HG03469 (cell line): Measurements from ENCODE around the gene ALG12.
A peak's percentile ranks its signal among the peaks of the same experiment; 100 is the strongest.
"Not testable (repeated sequence)": the region's sequence is repeated elsewhere in the genome, so short reads cannot be mapped to it uniquely, and the experiment has no call there.

ENCODE experiments used
- ATAC-seq: cut with Tn5 transposase; IDR thresholded peaks from one replicate; pipeline ENCODE4 v1.9.1; 2021; ENCODE audit warnings: mild to moderate bottlenecking, moderate library complexity, moderate number of reproducible peaks; ENCODE audit not compliant: unreplicated experiment

ALG12 gene

DNA sequence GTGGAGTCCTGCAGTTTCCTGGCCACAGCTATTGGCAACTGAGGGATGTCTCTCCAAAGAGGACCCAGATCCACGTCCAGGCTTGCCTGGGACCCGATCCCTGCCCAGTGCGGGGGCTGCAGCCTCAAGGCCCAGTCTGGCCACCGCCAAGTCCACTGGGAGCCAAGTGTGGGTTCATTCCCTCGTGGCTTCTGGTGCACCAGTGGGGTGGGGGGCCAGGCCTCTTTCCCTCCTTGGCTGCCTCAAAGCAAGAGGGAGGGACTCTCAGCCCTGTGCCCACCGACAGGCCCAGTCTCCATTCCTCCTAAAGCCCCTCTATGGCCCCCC lies 29.0 kb upstream of the ALG12 start:
- ATAC-seq, result no peak

DNA sequence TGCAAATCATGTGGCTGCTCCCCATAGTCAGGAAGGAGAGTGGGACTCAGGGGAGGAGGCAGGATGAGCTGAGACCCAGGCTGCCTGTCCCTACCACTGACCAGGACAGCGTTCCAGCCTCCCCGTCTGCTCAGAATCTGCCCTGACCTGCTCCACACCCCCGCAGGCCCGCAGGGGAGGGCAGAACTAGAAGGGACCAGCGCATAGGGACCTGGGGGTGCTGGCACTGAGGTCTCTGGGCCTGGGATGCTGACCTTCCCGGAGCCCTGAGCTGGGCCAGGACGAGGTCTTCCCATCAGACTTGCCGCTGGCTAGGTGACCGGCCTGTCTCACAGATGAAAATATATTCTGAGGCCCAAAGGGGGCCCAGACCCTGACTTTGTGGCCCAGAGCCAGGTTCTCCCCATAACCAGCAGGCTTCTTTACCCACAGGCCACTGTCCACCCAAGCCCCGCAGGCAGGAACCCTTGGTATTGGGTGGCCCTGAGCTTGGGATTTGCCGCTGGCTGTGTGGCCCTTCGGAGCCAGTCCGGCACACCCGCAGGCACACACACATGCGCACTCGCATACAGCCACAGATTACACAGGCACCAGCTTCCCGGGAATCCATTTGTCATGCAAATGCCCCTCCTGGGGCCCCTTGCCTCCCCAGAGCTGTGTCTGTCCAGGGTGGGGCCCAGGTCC lies 28.5 kb upstream of the ALG12 start:
- ATAC-seq, result no peak

DNA sequence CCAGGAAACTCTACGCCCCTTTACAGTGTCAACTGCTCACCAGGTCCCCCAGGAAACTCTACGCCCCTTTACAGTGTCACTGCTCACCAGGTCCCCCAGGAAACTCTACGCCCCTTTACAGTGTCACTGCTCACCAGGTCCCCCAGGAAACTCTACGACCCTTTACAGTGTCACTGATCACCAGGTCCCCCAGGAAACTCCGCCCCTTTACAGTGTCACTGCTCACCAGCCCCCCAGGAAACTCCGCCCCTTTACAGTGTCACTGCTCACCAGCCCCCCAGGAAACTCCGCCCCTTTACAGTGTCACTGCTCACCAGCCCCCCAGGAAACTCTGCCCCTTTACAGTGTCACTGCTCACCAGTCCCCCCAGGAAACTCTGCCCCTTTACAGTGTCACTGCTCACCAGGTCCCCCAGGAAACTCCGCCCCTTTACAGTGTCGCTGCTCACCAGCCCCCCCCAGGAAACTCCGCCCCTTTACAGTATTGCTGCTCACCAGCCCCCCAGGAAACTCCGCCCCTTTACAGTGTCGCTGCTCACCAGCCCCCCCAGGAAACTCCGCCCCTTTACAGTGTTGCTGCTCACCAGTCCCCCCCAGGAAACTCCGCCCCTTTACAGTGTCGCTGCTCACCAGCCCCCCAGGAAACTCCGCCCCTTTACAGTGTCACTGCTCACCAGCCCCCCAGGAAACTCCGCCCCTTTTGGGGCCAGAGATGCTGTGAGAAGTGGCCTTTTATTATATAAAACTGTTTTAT lies 27.0 kb upstream of the ALG12 start:
- ATAC-seq, result not testable (repeated sequence)

DNA sequence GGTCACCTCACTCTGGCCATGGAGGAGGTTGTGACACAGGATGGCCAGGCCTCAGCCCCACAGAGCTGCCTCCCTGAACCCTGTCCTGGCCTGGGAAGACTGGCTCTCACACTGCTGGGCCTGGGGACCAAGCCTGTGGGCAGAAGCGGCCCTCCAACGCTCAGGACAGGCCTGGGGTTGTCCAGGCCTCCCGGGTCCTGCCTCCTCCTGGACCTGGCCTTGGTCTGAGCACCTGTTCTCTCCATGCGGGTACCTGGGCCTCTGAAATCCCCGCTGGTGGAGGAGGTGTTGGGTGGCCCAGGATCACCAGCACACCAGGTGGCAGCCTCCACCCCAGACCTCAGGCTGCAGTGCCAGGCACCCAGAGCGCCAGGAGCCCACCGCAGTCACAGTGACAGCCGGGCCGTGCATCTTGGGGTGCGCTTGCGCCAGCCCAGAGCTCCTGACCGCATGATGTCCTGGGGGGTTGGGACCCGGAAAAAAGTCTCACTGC lies 26.2 kb upstream of the ALG12 start:
- no peak for ATAC-seq

DNA sequence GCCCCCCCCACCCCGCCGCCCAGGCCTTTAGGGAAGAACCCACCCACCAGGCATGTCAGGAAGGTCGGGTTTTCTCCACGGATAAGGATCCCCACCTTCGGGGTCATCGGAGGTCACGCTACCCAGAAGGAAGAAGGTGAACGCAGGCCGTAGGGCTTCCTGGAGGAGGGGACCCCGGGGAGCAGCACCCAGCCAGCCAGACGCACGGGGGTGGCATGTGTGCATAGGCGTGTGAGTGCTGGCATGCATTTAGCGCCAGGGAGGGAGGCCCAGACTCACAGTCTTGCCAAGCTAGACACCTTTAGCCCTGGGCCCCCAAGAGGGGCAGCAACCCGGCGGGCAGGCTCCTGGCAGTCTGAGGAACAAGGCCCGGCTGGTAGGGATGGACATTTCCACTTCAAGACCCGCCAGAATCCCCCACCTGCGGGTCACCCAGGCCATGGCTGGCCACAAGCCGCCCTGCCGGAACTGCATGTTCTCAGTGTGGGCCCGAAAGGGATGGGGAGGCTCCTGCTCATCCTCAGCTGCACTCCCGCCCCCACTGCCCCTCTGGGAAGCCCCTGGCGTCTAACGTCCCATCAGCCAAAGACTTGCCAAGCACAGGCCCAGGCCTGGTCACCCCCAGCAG lies 25.6 kb upstream of the ALG12 start:
- no peak for ATAC-seq

DNA sequence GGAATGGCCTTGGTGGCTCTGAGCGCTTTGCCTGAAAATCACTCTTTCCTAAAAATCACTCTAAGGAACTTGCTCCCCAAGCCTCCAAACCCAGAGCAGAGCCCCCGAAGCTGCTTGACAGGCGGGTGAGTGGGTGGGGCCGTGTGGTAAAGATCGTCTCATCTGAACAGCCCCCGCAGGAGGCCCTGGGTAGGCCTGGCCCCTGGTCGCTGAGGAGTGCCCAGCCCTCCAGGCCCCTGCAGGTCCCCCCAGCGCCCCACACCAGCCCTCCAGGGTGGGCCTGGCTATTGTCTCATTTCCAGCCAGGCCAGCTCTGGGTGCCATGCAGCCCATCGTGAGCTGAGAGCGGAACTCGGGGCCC lies 25.1 kb upstream of the ALG12 start:
- ATAC-seq, result no peak

DNA sequence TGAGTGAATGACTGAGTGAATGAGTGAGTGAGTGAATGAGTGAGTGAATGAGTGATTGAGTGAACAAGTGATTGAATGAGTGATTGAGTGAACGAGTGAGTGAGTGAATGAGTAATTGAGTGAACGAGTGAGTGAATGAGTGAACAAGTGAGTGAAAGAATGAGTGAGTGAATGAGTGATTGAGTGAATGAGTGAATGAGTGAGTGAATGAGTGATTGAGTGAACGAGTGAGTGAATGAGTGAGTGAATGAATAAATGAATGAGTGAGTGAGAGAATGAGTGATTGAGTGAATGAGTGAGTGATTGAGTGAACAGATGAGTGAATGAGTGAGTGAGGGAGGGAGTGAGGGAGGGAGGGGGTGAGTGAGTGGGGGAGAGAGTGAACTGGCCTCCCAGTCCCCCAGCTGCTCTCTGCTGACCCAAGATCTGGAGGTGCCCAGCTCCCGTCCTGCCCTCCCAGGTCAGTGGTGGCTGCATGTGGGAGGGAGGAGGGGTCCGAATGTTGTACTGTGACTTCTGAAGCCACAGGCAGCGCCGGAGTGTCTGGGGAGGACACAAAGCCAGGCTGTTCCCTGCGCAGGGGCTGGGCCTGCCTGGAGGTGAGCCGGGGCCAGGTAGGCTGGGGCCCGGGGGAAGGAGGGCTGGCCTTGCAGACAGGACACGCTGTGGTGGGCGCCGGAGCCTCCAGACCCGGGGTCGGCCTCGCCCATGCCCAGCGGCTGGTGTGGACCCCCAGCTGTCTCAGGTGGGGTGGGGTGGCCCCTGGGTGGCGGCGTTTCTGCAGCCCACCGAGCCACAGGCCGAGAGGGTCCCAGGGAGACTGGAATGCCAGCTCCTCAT lies 24.5 kb upstream of the ALG12 start:
- ATAC-seq, result no peak

DNA sequence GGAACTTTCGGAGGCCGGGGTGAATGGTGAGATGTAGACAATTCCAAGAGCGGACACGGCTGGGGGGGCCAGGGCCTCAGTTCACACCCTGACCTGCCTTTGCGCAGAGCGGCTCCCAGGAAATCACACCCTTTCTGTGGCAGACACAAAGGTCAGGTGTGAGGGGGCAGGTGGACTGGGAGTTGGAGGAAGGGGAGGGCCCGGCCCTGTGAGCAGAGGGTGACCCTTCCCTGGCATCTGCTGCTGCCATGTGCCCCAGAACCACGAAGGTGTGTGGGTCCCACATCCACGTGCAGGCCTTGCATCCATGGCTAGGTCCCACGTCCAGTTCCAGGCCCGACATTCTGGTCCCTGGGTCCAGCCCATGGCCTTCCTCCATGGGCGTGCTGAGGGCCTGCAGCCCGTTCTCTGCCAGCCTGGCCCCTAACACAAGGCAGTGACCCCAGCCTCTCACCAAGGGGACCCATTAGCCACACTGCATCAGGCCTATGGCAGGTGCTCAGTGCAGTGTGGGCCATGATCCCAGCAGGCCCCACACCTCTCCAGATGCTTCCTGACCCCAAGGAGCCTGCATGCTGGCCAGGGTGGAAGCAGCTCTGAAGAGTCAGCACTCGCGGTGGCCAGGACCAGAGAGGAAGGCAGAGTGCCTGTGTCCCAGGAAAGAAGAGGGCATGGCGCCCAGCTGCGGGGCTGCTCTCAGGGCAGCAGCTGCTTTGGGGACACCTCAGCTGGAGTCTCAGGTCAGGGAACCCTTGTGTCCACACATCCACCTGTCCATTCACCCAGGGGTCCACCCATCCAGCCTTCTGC lies 23.5 kb upstream of the ALG12 start:
- ATAC-seq, result no peak

DNA sequence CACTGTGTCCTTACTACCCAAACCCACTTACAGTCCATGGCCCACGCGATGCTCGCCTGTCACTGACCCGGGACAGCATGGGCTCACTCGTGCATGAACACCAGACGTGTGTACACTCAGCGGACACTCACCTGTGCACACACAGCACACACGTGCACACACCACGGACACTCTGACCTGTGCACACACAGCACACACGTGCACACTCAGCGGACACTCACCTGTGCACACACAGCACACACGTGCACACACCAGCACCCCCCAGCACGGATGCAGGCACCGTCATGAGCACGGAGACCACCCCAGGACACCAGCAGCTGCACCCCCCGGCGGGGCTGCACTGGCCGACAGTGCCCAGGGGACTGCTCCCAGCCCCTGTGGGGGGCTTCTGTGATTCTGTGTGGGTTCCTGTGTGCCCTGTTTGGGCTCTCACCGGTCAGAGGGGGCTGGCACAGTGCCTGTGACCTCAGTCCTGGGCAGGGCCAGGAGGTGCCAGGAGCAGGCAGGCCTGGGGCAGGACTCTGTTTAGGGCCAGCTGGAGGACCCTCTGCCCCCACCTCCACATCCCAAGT lies 20.4 kb upstream of the ALG12 start:
- no peak for ATAC-seq

DNA sequence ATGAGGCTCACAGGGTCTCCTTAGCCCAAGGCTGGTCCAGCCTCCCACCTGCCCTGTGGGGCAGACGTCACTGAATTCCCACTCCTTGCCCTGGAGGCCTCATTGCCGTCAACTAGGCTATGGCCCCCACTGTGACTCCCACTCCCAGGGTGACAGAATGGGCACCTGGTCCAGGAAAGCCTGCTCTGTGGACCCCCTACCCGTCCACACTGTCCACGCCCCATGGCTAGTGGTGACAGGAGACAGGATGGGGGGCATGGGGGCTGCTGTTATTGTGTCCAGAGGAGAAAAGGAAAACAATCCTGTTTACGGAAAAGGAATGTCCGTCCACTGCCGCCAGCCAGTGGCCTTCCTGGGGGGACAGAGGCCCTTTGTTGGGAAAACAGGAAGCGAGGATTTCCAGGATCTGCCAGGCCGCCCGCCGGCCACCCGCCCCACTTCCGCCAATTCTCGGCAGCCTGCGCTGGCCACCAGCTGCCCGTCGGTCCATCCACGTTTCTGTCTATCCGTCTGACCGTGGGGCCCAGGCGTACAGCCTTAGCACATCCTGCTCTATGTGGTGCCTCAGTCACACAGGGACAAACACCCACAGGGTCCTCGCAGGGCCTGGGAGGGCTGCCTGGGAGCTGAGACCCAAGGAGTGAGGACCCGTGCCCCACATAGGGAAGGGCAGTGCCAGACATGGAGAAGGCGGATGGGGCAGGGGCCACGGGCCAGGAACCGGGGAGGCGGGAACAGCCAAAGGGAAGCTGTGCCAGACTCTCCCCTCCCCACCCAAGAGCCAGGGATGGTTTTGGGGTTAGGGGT lies 19.7 kb upstream of the ALG12 start:
- ATAC-seq, result no peak

DNA sequence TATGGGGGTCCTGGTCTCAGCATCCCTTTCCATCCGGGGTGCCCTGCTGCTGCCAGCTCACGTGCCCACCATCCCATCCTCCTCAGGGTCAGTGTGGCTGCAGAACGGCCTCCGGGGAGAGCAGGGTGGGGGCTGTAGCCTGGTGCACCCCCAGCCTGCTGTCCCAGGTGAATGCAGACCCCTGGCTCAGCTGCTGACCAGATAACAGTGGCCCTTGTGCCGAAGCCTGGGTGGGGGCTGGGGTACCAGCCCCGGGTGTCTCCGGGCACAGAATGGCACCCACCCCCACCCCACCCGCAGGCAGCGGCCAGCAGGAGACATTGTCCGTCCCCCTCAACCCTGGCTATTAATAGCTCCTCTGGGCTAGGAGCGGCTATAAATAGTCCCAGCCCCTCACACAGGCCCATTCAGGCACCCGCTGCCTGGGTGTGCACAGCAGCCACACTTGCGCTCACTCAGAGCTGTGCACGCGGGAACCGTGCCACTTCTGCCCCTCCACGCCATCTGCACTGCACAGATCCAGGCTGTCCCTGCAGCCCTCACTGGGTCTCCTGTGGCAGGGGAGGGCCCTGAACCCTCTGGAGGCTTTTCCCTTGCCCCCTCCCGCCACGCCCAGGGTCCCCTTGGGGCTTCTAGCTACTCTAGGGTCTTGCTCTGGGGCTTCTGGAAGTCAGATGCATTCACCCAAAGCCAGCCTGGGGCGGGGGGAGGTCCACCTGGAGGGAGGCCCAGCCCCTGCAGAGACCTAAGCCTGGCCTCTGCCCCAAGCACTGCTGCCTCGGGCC lies 18.9 kb upstream of the ALG12 start:
- no peak for ATAC-seq

DNA sequence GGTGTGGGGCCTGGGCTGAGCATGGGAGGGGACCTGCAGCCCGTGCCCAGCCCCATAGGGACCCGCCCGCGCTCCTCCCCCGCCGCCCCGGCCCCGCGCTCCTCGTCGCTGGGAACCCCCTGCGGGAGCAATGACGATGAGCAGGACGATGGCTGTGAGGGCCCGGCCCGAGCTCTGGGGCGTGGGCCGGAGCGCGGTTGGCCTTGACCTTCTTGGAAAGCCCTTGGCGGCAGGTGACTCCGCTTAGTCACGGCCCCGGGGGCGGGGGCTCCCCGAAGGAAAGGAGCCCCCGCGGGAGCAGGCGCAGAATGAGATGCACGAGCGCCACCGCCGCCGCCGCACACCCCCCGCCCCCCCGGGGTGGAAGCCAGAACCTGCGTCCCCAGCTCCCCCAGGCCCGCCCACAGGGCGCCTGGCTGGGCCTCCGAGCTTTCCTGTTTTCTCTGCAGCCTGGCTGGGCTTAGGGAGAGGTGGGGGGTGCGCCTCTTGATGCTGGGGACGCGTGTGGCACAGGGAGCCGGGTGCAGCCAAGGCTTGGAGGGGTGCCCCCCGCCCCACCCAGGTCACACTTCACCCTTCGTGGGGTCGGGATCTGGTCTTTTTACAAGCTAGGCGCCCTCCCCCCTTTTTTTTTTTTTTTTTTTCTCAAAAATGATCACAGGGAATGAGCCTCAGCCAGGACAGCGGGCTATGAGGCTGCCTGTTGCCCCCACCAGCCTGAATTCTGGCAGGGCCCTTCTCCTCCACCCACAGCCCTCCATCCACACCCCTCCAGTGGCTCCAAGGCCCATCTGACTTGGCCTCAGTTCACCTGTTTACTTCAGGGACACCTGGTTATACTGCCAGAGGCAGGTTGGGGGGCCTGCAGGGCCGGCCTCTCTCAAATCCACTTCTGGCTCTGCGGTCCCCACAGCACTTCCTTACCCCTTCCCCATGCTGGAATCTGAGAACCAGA lies 18.1 kb upstream of the ALG12 start:
- ATAC-seq, result peak; percentile 47

DNA sequence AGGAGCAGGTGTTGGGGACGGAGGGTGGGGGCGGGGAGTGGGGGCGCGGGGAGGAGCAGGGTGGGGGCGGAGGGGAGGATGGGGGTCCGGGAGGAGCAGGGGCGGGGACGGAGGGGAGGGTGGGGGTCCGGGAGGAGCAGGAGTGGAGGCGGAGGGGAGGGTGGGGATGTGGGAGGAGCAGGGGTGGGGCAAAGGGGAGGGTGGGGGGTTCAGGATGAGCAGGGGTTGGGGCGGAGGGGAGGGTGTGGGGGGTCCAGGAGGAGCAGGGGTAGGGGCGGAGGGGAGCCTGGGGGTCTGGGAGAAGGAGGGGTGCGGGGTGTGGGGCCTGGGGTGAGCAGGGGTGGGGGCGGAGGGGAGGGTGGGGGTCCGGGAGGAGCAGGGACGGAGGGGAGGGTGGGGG lies 17.3 kb upstream of the ALG12 start:
- ATAC-seq, result no peak

DNA sequence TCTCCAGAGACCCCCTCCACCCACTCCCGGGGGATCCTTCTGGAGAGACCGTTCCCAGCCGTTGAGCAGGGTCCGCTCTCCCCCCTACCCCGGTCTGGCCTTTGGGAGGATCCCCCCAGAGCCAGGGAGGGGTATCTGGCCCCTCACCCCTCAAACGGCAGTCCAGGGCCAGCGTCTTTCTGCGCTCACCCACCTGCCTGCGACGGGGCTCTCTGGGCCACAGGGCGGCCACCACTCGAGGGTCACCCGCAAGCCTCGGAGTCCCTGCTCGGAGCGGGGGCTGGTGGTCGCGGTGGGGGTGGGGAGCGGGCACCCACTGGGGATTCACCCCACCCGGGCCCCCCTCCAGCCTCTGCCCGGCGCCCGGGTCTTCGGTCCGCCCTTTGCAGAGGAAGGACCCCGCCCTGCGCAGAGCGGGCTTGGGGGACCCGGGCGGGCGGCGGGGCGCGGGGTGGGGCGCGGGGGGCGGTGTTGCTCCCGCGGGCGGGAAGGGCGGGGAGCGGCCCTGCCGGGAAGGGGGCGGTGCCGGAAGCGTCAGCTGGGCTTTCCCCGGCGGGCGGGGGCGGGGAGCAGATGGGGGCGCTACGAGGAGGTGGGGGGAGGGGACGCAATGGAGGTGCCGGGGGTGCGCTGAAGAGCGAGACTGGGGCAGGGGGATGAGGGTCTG lies 16.8 kb upstream of the ALG12 start:
- ATAC-seq, result no peak

DNA sequence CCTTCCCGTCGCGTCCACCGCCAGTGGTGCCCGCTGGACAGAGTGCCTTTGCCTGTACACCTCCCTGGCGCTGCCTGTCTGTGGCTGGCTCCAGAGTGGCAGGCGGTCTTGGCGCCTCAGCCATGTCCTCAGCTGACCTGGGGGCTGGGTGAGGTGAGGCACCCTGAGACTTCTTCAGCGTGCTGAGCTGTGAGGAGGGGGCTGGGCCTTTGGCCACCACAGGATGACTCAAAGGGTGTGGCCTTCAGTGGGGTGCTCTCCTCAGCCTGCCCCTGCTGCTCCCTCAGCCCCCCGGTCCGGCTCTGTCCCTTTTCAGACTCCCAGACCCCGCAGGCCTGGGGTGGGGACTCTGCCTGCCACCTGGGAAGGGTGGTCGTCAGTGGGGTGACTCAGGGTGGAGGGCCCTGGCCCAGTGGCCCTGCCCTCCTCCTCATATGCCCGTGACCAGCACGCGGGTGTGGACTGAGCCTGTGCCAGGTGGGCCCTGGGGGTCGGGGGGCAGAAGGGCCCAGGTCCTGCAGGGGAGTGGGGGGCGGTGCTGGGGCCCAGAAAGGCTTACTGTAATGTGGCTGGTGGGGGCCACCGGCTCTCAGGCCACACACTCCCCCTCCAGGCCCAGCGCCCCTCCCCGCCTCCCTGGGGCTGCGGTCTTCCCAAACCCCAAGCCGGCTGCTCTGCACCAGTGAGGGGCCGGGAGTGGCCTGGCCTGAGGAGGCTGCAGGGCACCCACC lies 16.1 kb upstream of the ALG12 start:
- no peak for ATAC-seq
